Fibroblast of the aortic adventitia (primary cell): ENCODE results near the gene MISP3. TPM values are rescaled to one million over a fixed set of nuclear protein-coding genes. Genes with fewer than 3 reads are reported as not detected.

ENCODE experiments used
- DNase-seq: peaks from one replicate; pipeline ENCODE4 v3.0.0-alpha.2; 2010; ENCODE audit warnings: low read depth
- H3K4me3 ChIP-seq: 2 replicates; pipeline ENCODE4 v1.5.1; 2011; ENCODE audit warnings: low read depth, mild to moderate bottlenecking, control low read depth, low read length, moderate library complexity
- CTCF ChIP-seq: IDR thresholded peaks from 2 replicates; pipeline ENCODE4 v1.5.1; 2011; ENCODE audit warnings: mild to moderate bottlenecking, low read length, control low read depth, inconsistent platforms; ENCODE audit not compliant: insufficient read depth
- total RNA-seq: library from RNA; depleted of rRNA; stranded (reverse); fragments of >200 nt; gene quantifications from 2 replicates; pipeline ENCODE4 v1.2.3, GENCODE V29; 2012; ENCODE audit warnings: low replicate concordance

Gene MISP3
- total RNA-seq, 1 donor = 0.72 TPM

GRCh38 chr19:14080887-14081796 is 8.6 kb downstream of the MISP3 start:
- peak; percentile 100 for DNase-seq
- TF ChIP-seq CTCF = no peak

GRCh38 chr19:14081797-14082674 is 9.4 kb downstream of the MISP3 start:
- H3K4me3 ChIP-seq = peak overlapping the region; percentile 78
- DNase-seq = no peak
- TF ChIP-seq CTCF = no peak

More at GRCh38 chr19:14080887-14081796, 8.6 kb downstream of the MISP3 start:
- peak overlapping the region; percentile 81 for H3K4me3 ChIP-seq

- no peak for DNase-seq
- peak overlapping the region; percentile 78 for H3K4me3 ChIP-seq
- no peak for TF ChIP-seq CTCF
These were observed 10.0 kb downstream of the MISP3 start for GRCh38 chr19:14082675-14082960.

- no peak for TF ChIP-seq CTCF
- no peak for DNase-seq
These were observed 12.9 kb downstream of the MISP3 start, which contains the start of gene C19orf67 for GRCh38 chr19:14085309-14085995. Gene C19orf67, minus strand, starts transcription at chr19:14085783. Its CDS starts 156 bp downstream, at chr19:14085627.

GRCh38 chr19:14086098-14086497 is 13.5 kb downstream of the MISP3 start:
- no peak overlapping the region for H3K4me3 ChIP-seq
- DNase-seq = no peak
- no peak for TF ChIP-seq CTCF

More at GRCh38 chr19:14085309-14085995, 12.9 kb downstream of the MISP3 start, which contains the start of gene C19orf67:
- no peak within 1 kb of the TSS for H3K4me3 ChIP-seq
